GM12878 (cell line): ENCODE results near the gene RECQL5. TPM values are rescaled to one million over a fixed set of nuclear protein-coding genes. Genes with fewer than 3 reads are reported as not detected.

Experiments used
- ATAC-seq: fragments of 200-7000 bp; cut with Tn5 transposase; 3 replicates; pipeline ENCODE4 v1.9.1; 2020; ENCODE audit warnings: mild to moderate bottlenecking, moderate library complexity
- BruUV-seq: library from RNA; stranded (reverse); fragments of 400-500 nt; replicated peaks from 2 replicates; lab custom pipeline; 2021; lab: Mats Ljungman, UMichigan
- CTCF ChIA-PET: fragments of 300-600 bp; sonication (Branson Sonifier 250); formaldehyde crosslinking; extraction: SDS; loops from one replicate; lab custom pipeline; 2021; ENCODE audit warnings: inconsistent platforms; lab: Yijun Ruan, JAX
- POLR2A ChIA-PET: fragments of 350-600 bp; formaldehyde crosslinking; extraction: SDS; loops from one replicate; lab custom pipeline; 2021; ENCODE audit warnings: inconsistent platforms; lab: Charles Lee
- RAD21 ChIA-PET: fragments of 300-600 bp; sonication (Branson Sonifier 250); formaldehyde crosslinking; loops from one replicate; lab custom pipeline; 2023; ENCODE audit warnings: antibody characterized with exemption; ENCODE audit not compliant: unreplicated experiment; lab: Charles Lee
- SMC1A ChIA-PET: fragments of 300-600 bp; sonication (Branson Sonifier 250); formaldehyde crosslinking; loops from one replicate; lab custom pipeline; 2023; ENCODE audit not compliant: unreplicated experiment, uncharacterized antibody; lab: Charles Lee
- DNase-seq: peaks from one replicate; pipeline ENCODE4 v3.0.0-alpha.2; 2011; ENCODE audit warnings: low read depth, low spot score
- FAIRE-seq: peaks from 3 replicates; lab custom pipeline; 2011; peaks lifted over from hg19 to GRCh38; lab: Jason Lieb, UNC
- H2AFZ ChIP-seq: 2 replicates; pipeline ENCODE4 v1.6.0; 2011; ENCODE audit warnings: low read depth, low read length, control low read depth; ENCODE audit not compliant: control insufficient read depth
- H3K27ac ChIP-seq: 2 replicates; pipeline ENCODE4 v1.5.1; 2011; ENCODE audit warnings: control low read depth; ENCODE audit not compliant: control insufficient read depth, insufficient read depth
- H3K27me3 ChIP-seq, 2 experiments: replicated peaks in 1 of 2; 2 replicates each; pipeline versions ENCODE4 v1.6.0 to v1.6.1; 2011; ENCODE audit warnings: low read length in 1 of 2; ENCODE audit not compliant: control insufficient read depth in 2 of 2, insufficient read depth in 2 of 2
- H3K36me3 ChIP-seq, 2 experiments: 2 replicates each; pipeline ENCODE4 v1.5.1; 2011; ENCODE audit warnings: low read length in 1 of 2; ENCODE audit not compliant: control insufficient read depth in 2 of 2, insufficient read depth in 2 of 2
- H3K4me1 ChIP-seq: 2 replicates; pipeline ENCODE4 v1.6.1; 2011; ENCODE audit warnings: mild to moderate bottlenecking, low read length, moderate library complexity, mixed read lengths; ENCODE audit not compliant: control insufficient read depth, insufficient read depth
- H3K4me2 ChIP-seq: 2 replicates; pipeline ENCODE4 v1.6.0; 2011; ENCODE audit warnings: control low read depth; ENCODE audit not compliant: control insufficient read depth, insufficient read depth
- H3K4me3 ChIP-seq: fragments of 200-600 bp; sonication (generic); 2 replicates; pipeline ENCODE4 v1.5.1; 2016
- H3K79me2 ChIP-seq: 2 replicates; pipeline ENCODE4 v1.6.0; 2011; ENCODE audit warnings: low read length; ENCODE audit not compliant: control insufficient read depth, insufficient read depth
- H3K9ac ChIP-seq: 2 replicates; pipeline ENCODE4 v1.8.0; 2011; ENCODE audit warnings: low read length, control low read depth, mixed read lengths; ENCODE audit not compliant: control insufficient read depth, insufficient read depth
- H3K9me3 ChIP-seq: replicated peaks from 3 replicates; pipeline ENCODE4 v1.5.1; 2011; ENCODE audit warnings: mild to moderate bottlenecking, low read length; ENCODE audit not compliant: control insufficient read depth, insufficient read depth
- H4K20me1 ChIP-seq: 2 replicates; pipeline ENCODE4 v1.6.0; 2011; ENCODE audit not compliant: control insufficient read depth, insufficient read depth
- ATF7 ChIP-seq: fragments of 450-650 bp; IDR thresholded peaks from 2 replicates; pipeline ENCODE4 v1.6.1; 2016; ENCODE audit warnings: low read depth, mild to moderate bottlenecking
- DPF2 ChIP-seq: fragments of 450-650 bp; IDR thresholded peaks from 2 replicates; pipeline ENCODE4 v1.6.1; 2017; ENCODE audit warnings: mild to moderate bottlenecking
- EZH2 ChIP-seq: IDR thresholded peaks from 2 replicates; pipeline ENCODE4 v1.6.1; 2012; ENCODE audit warnings: low read depth, mild to moderate bottlenecking, control low read depth, inconsistent platforms, low read length, borderline replicate concordance; ENCODE audit not compliant: control insufficient read depth
- RFX5 ChIP-seq: IDR thresholded peaks from 2 replicates; pipeline ENCODE4 v1.6.1; 2011; ENCODE audit warnings: low read depth, low read length, improper control_type of control experiment
- SIN3A ChIP-seq: IDR thresholded peaks from 2 replicates; pipeline ENCODE4 v1.6.1; 2012; ENCODE audit warnings: low read depth, low read length, improper control_type of control experiment
- SREBF2 ChIP-seq: IDR thresholded peaks from 2 replicates; pipeline ENCODE4 v1.6.1; 2012; ENCODE audit warnings: mild to moderate bottlenecking, low read length
- USF2 ChIP-seq: IDR thresholded peaks from 2 replicates; pipeline ENCODE4 v1.6.1; 2011; ENCODE audit warnings: low read depth, low read length, improper control_type of control experiment, borderline replicate concordance
- YY1 ChIP-seq: IDR thresholded peaks from 2 replicates; pipeline ENCODE4 v1.6.1; 2011; ENCODE audit warnings: low read depth, mild to moderate bottlenecking, low read length
- ZBTB33 ChIP-seq: fragments of 450-650 bp; IDR thresholded peaks from 2 replicates; pipeline ENCODE4 v1.6.1; 2017; ENCODE audit warnings: mild to moderate bottlenecking
- ZBTB4 ChIP-seq: fragments of 450-650 bp; formaldehyde crosslinking; IDR thresholded peaks from 2 replicates; pipeline ENCODE4 v1.4.0; 2022; ENCODE audit warnings: mild to moderate bottlenecking, moderate library complexity
- ZNF687 ChIP-seq: fragments of 450-650 bp; IDR thresholded peaks from 2 replicates; pipeline ENCODE4 v1.6.1; 2017; ENCODE audit warnings: mild to moderate bottlenecking, moderate library complexity
- WGBS: methylation state at CpG from one replicate; pipeline ENCODE4 v1.1.6; 2016; ENCODE audit warnings: low lambda C conversion rate; ENCODE audit not compliant: insufficient replicate concordance, insufficient coverage; ENCODE audit errors: missing lambda C conversion rate; 5-methylcytosine and 5-hydroxymethylcytosine counted together
- in situ Hi-C: fragments of 300-500 bp; cut with MboI; formaldehyde crosslinking; loops from 9 replicates; pipeline ENCODE4 v1.14.3; 2018; ENCODE audit warnings: mixed read lengths
- intact Hi-C: fragments of 100-400 bp; cut with micrococcal nuclease; formaldehyde crosslinking; loops from one replicate; pipeline ENCODE4 v1.14.2; 2022; ENCODE audit not compliant: unreplicated experiment
- polyA plus RNA-seq, 11 experiments: library from polyadenylated mRNA; depleted of rRNA in 4 of 11; unstranded in 6 of 11; stranded (reverse) in 5 of 11; fragments of >200 nt; fragmentation: Nextera tagmentation in 4 of 11; fragmentation: Illumina TruSeq in 1 of 11; extraction: Ambion mirVana in 4 of 11; extraction: Trizol in 1 of 11; gene quantifications; 1 replicate in 1 of 11; 2 replicates in 10 of 11; pipeline versions ENCODE4 v1.2.1 to v1.2.3, GENCODE V29; 2011 to 2016; ENCODE audit warnings: inconsistent platforms in 2 of 11, missing spikeins in 2 of 11, low read depth in 1 of 11
- total RNA-seq, 4 experiments: library from RNA; depleted of rRNA in 3 of 4; stranded (reverse); fragments of >200 nt in 3 of 4; fragmentation: Illumina TruSeq in 1 of 4; extraction: Trizol in 1 of 4; gene quantifications; 2 replicates each; pipeline versions ENCODE4 v1.2.1 to v1.2.3, GENCODE V29; 2013 to 2021

The RECQL5 gene
- total and polyA plus RNA-seq, 10 of the 15 experiments (the other 5 are each of a cell fraction or from before 2014, with no cell fraction given) = 3.6 to 30.6 (median 20.1) TPM

DNA sequence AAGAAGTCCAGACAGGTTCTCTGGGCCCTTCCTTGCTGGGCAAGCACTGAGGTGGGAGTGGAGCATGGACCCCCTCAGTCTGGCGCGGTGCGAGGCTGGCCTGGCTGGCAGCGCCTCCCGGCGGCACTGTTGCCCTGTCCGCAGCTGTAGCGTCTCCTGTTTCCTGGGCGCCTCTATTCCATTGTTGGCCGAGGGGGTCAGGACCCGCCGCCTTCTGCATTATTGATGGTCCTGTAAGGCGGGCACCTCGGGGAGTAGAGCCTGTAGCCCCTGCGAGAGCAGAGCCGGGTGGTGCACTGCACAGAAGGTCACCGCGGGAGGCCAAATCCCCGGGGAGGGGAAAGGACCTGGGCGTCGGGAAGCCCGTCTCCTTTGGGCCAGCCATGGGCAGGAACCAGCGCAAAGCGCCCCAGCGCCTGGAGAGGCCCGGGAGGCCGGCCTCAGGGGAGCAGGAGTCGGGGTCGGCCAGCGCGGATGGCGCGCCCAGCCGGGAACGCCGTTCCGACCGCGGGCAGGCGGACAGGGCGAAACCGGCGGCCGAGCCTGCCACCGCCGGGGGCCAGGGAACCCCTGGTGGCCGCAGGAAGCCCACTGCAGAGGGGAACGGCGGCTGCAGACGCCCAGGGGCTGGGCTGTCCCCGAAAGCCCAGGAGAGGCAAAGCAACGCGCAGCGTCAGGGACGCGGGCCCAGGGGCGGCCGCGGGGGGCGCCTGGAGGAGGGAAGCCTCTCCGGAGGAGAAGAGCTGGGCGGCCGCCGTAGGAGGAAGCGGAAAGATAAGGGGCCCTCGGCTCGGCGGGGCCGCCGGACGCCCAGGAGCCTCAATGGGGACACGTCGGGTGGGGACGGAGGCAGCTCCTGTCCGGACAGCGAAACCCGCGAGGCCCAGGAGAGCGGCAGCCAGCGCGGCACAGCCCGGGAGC is 79.0 kb downstream of the RECQL5 start, which contains the start of gene MYO15B (continued):
- 0 out of 2 replicates have a peak, but pooled peaks have one; percentile 16 for TF ChIP-seq ZNF687
- 0 out of 2 replicates have a peak, but pooled peaks have one; percentile 47 for TF ChIP-seq DPF2
- no peak for TF ChIP-seq YY1
- TF ChIP-seq, all 136 proteins: peak for 7

GRCh38 chr17:75584849-75585175 is 82.1 kb downstream of the RECQL5 start:
- ChIA-PET SMC1A (no interaction called here), RAD21 (no interaction called here), POLR2A (no interaction called here), CTCF (interaction anchor here (0.9 kb wide), 1 partner anchor 18 kb away, joined by 3 read pairs; no protein-coding TSS in a partner anchor)
- H3K4me2 ChIP-seq = no peak overlapping the region
- DNase-seq (no peak), FAIRE-seq (no peak), ATAC-seq (no peak)
- H3K79me2 ChIP-seq = no peaks in the 10 kb centered on the region
- H3K4me1 ChIP-seq = 0 out of 2 replicates have a peak, but pooled peaks cover 4% of the 10 kb centered on the region
- BruUV-seq = no TSS peak
- no peaks in the 10 kb centered on the region for H3K36me3 ChIP-seq
- H4K20me1 ChIP-seq = no peaks in the 10 kb centered on the region
- H3K9ac ChIP-seq = no peak overlapping the region
- no peak overlapping the region for H3K4me3 ChIP-seq
- no peak overlapping the region for H2AFZ ChIP-seq
- WGBS = 11% methylated on average over 7 of the region's 7 CpGs
- in situ Hi-C loops = no loop called here
- peaks cover 2% of the 10 kb centered on the region; the same call in 1 of the 3 replicates for H3K9me3 ChIP-seq
- H3K27me3 ChIP-seq = peaks cover 5 to 9% of the 10 kb centered on the region in 2 experiments
- intact Hi-C loops = no loop called here
- no peak overlapping the region for H3K27ac ChIP-seq
- TF ChIP-seq ZBTB4 (no peak), ZBTB33 (no peak), USF2 (no peak), RFX5 (no peak), ATF7 (no peak), EZH2 (no peak), SIN3A (no peak), SREBF2 (no peak)
